Thyroid gland (tissue), 4 donors: ENCODE results near the gene COMMD10. TPM values are rescaled to one million over a fixed set of nuclear protein-coding genes. Genes with fewer than 3 reads are reported as not detected.
A peak's percentile ranks its signal among the peaks of the same experiment; 100 is the strongest.

ENCODE experiments used
- DNase-seq, 2 donors: peaks; one replicate each; pipeline ENCODE4 v3.0.0-alpha.2; 2019
- H3K27ac ChIP-seq, 3 donors: fragments of 200-600 bp; sonication (generic); 1 replicate in 2 of 3; 2 replicates in 1 of 3; pipeline ENCODE4 v1.5.1; 2016 to 2019; ENCODE audit warnings: mild to moderate bottlenecking in 1 of 3, moderate library complexity in 1 of 3
- H3K27me3 ChIP-seq: fragments of 200-600 bp; sonication (generic); one replicate; pipeline ENCODE4 v1.5.1; 2019
- H3K36me3 ChIP-seq, 2 donors: fragments of 200-600 bp; sonication (generic); one replicate each; pipeline ENCODE4 v1.5.1; 2016 to 2019
- H3K4me1 ChIP-seq, 2 donors: fragments of 200-600 bp; sonication (generic); one replicate each; pipeline ENCODE4 v1.5.1; 2017 to 2019
- H3K4me3 ChIP-seq, 3 donors: fragments of 200-600 bp; sonication (generic); replicated peaks in 1 of 3; 1 replicate in 2 of 3; 2 replicates in 1 of 3; pipeline ENCODE4 v1.5.1; 2016; ENCODE audit warnings: mild to moderate bottlenecking in 1 of 3
- H3K9me3 ChIP-seq: fragments of 200-600 bp; sonication (generic); one replicate; pipeline ENCODE4 v1.5.1; 2017
- POLR2A ChIP-seq, 2 donors: fragments of 450-650 bp; IDR thresholded peaks; one replicate each; pipeline ENCODE4 v1.6.1; 2017; ENCODE audit warnings: antibody characterized with exemption in 2 of 2, mild to moderate bottlenecking in 2 of 2, moderate library complexity in 1 of 2
- WGBS, 2 donors: methylation state at CpG; one replicate each; pipeline ENCODE4 v1.1.5; 2017; 5-methylcytosine and 5-hydroxymethylcytosine counted together
- intact Hi-C: fragments of 100-400 bp; cut with DNase I; formaldehyde crosslinking; loops from one replicate; pipeline ENCODE4 v1.15.1; 2023
- total RNA-seq, 4 donors: library from RNA; depleted of rRNA; stranded (reverse); fragments of >200 nt; gene quantifications; one replicate each; pipeline ENCODE4 v1.2.3, GENCODE V29; 2016
- TF ChIP-seq, protein P1 (sequence below), 6 experiments: fragments of 200-600 bp in 3 of 6; fragments of 450-650 bp in 3 of 6; sonication (generic) in 3 of 6; IDR thresholded peaks; one replicate each; pipeline ENCODE4 v1.5.1; 2016 to 2019; ENCODE audit warnings: antibody characterized with exemption in 6 of 6, mild to moderate bottlenecking in 2 of 6, inconsistent platforms in 1 of 6, moderate library complexity in 1 of 6

COMMD10 gene
- 10 to 100 TPM; 51.9 to 73.5 (median 60.7) TPM for total RNA-seq

DNA sequence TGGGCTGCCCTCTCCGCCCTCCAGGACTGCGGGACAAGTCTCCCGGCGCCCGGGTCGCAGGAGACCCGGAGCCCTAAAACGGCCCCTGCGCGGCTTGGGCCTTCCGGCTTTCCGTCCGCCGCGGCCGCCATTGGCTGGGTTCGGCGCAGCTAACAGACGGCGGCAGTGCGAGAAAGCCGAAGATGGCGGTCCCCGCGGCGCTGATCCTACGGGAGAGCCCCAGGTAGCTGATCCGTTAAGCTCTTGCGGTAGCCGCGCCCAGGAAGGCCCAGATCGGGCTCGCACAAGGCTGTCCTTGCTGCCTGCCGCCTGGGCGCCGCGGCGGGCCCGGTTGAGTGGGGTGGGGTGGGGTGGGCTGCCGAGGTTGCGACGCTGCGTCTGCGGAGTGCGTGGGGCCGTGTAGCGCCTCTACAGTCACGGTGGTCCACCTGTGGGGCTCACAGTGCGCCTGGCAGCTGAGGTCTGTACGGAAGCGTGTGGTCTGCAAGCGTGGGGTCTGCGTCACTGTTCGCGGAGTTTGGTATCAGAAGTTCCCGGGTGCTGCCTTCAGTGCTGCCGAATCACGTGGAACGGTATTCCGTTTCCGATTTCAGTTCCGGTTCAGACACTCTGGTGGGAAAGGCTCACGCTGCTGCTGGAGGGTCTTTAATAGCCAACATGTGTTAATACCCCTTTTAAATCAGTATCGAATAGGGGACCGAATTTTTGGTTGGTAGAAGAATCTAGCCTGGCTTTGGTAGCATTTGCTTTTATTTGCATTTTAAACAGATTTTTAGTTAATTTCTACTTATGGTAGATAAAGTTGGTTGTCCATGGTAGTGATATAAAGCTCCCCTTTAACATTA is at the start of gene COMMD10:
Gene COMMD10, plus strand, starts transcription at position 155 of the 845 bp plus-strand sequence.
- Histone ChIP-seq H3K4me3 (peak within 1 kb of the TSS; percentile 71 to 74 (median 73)), H3K9me3 (no peaks in the 10 kb centered on the region), H3K27ac (peak within 1 kb of the TSS; percentile 89 to 95 (median 92)), H3K4me1 (peaks cover 0 to 10% of the 10 kb centered on the region in 2 donors), H3K27me3 (no peaks in the 10 kb centered on the region), H3K36me3 (no peaks in the 10 kb centered on the region)
- peak; percentile 76 to 77 for DNase-seq
- WGBS, 2 donors: 0% methylated on average over 25 to 34 of the region's 65 CpGs
- intact Hi-C loops: no loop called here
- TF ChIP-seq, protein P1, sequence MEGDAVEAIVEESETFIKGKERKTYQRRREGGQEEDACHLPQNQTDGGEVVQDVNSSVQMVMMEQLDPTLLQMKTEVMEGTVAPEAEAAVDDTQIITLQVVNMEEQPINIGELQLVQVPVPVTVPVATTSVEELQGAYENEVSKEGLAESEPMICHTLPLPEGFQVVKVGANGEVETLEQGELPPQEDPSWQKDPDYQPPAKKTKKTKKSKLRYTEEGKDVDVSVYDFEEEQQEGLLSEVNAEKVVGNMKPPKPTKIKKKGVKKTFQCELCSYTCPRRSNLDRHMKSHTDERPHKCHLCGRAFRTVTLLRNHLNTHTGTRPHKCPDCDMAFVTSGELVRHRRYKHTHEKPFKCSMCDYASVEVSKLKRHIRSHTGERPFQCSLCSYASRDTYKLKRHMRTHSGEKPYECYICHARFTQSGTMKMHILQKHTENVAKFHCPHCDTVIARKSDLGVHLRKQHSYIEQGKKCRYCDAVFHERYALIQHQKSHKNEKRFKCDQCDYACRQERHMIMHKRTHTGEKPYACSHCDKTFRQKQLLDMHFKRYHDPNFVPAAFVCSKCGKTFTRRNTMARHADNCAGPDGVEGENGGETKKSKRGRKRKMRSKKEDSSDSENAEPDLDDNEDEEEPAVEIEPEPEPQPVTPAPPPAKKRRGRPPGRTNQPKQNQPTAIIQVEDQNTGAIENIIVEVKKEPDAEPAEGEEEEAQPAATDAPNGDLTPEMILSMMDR (IDR thresholded peaks at IDR 0.05): no peak
- TF ChIP-seq POLR2A (IDR thresholded peaks at IDR 0.05): peak in 1 of 2 donors; percentile 74

- Histone ChIP-seq H3K9me3 (no peaks in the 10 kb centered on the region), H3K4me1 (no peaks in the 10 kb centered on the region), H3K27me3 (no peaks in the 10 kb centered on the region), H3K36me3 (no peaks in the 10 kb centered on the region), H3K27ac (no peak overlapping the region), H3K4me3 (no peak overlapping the region)
- TF ChIP-seq POLR2A (IDR thresholded peaks at IDR 0.05): no peak
- TF ChIP-seq, protein P1 (IDR thresholded peaks at IDR 0.05): no peak
- DNase-seq: no peak
- intact Hi-C loops: no loop called here
- WGBS, 2 donors: 55 to 61% methylated on average over 5 of the region's 5 CpGs
Observed at GRCh38 chr5:116035123-116035522, 49.7 kb upstream of the COMMD10 start.

GRCh38 chr5:116037236-116037822 is 47.5 kb upstream of the COMMD10 start:
- no peaks in the 10 kb centered on the region for H3K36me3 ChIP-seq
- 73 to 79% methylated on average over 3 of the region's 3 CpGs for WGBS, 2 donors
- H3K4me3 ChIP-seq: no peak overlapping the region

DNA sequence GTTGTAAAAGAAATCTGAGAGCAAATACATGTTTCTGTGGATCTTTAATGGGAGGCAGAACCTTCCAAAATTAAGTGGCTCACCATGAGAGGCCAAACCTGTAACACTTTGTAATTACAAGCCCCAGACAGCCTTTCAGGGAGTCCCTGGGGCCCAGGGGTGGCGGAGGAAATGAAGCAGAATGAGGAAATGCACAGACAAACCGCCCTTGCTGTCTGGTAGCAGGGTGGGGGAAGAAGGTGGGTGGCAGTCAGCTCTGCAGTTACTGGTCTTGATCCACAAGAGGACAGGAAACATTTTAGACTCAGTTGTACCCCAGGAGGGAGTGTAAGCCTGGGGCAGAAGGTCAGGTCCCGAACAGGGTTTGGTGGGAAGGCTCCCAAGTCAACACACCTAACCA is 46.0 kb upstream of the COMMD10 start:
- no peak for TF ChIP-seq POLR2A (IDR thresholded peaks at IDR 0.05)
- TF ChIP-seq, protein P1 (IDR thresholded peaks at IDR 0.05): no peak
- no peak overlapping the region for H3K27ac ChIP-seq
- H3K27me3 ChIP-seq: no peaks in the 10 kb centered on the region
- no peak overlapping the region for H3K4me3 ChIP-seq
- WGBS, 2 donors: 68 to 76% methylated on average over 3 of the region's 3 CpGs
- H3K9me3 ChIP-seq: no peaks in the 10 kb centered on the region
- H3K4me1 ChIP-seq: no peaks in the 10 kb centered on the region
- H3K36me3 ChIP-seq: no peaks in the 10 kb centered on the region
- intact Hi-C loops: no loop called here
- DNase-seq: no peak

More at GRCh38 chr5:116037236-116037822, 47.5 kb upstream of the COMMD10 start:
- DNase-seq: no peak
- Histone ChIP-seq H3K9me3 (no peaks in the 10 kb centered on the region), H3K27me3 (no peaks in the 10 kb centered on the region), H3K4me1 (no peaks in the 10 kb centered on the region), H3K27ac (no peak overlapping the region)
- intact Hi-C loops: no loop called here
- TF ChIP-seq, protein P1 (IDR thresholded peaks at IDR 0.05): no peak
- no peak for TF ChIP-seq POLR2A (IDR thresholded peaks at IDR 0.05)

- H3K27me3 ChIP-seq: no peaks in the 10 kb centered on the region
- H3K4me1 ChIP-seq: no peaks in the 10 kb centered on the region
- H3K9me3 ChIP-seq: no peaks in the 10 kb centered on the region
- no peak overlapping the region for H3K4me3 ChIP-seq
- intact Hi-C loops: no loop called here
- no peak overlapping the region for H3K27ac ChIP-seq
- TF ChIP-seq, protein P1 (IDR thresholded peaks at IDR 0.05): no peak
- TF ChIP-seq POLR2A (IDR thresholded peaks at IDR 0.05): no peak
- no peak for DNase-seq
- no peaks in the 10 kb centered on the region for H3K36me3 ChIP-seq
Observed at GRCh38 chr5:116042375-116042774, 42.5 kb upstream of the COMMD10 start.
